GM21717 (cell line): ENCODE measurements around the gene RIMBP2.

Experiments used
- ATAC-seq: cut with Tn5 transposase; IDR thresholded peaks from one replicate; pipeline ENCODE4 v1.9.1; 2021; ENCODE audit warnings: mild to moderate bottlenecking, moderate library complexity; ENCODE audit not compliant: unreplicated experiment

Gene RIMBP2

DNA sequence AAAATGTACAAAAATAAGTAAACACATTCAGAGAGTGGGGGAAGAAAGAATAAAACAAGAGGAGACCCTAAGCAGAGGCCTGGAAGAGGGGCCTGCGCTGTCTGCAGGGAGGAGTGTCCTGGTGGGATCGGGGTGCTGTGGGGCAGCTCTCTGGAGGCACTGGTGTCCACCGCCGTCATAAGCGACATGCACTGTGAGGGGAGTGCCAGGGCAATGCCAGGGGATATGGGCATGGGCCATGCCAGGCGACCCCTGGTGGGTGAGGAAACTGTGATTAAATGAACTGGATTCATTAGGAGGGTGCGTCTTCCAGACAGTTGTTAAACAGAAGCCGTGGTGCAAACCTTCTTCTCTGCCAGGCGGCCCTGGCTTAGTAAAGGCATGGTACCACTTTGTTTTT is 261.8 kb downstream of the RIMBP2 start:
- no peak for ATAC-seq

GRCh38 chr12:130452546-130452945 is 263.6 kb downstream of the RIMBP2 start:
- ATAC-seq = no peak

DNA sequence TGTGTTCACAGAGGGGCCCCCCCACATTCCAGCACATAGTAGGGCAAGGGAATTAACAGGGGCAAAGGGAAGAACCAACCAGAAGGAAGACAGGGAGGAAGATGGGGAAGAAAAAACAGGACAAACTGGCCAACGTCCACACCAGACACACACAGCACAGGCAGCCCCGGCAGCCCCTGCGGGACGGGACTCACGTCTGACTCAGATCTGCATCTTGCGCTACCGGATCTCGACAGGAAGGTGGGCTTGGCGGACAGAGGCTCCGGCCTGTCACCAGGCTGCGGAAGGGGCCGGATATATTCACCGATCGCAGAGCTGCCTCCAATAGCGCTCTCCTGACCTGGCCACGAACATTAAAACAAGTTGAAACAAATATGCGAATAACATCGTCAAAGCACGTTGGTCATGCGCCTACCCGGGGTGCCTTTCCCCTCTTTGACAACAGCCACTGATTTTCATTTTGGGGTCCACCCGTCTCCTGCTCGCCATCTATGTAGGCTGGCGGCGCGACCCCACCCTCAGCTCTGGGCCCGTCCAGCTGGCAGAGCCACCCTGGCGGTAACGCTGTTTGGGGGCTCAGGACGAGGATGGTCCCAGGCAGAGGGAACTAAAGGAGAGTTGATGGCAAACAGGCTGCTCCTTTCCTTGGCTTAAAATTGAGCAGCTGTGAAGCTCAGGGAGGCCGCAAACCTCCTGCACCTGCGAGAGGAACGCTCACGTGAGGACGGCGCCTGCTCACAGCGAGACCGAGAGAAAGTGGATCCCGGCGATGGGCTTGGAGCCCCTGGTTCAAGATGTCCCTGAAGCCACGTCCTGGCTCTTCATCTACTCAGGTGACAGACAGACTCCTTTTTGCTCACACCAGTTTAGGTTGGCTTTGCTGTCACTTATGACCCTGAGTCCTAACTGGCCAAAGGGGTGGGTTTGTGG is 264.8 kb downstream of the RIMBP2 start:
- ATAC-seq = no peak

DNA sequence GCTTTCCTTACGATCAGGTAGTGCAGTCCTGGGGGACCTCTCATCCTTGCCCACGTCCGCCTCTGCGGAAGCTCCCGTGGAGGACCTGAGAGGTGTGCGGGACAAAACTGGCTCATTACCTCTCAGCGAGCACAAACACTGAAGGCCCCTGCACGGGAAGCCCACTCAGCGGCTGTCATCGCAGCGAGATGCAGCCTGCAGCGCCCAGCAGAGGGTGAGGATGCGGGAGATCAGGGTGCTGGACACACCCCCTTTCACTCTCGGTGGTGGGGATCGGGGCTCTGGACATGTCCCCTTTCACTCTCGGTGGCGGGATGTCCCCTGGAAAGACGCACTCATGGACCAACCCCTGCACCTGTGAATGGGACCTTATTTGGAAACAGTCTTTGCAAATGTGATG is 266.8 kb downstream of the RIMBP2 start:
- no peak for ATAC-seq

DNA sequence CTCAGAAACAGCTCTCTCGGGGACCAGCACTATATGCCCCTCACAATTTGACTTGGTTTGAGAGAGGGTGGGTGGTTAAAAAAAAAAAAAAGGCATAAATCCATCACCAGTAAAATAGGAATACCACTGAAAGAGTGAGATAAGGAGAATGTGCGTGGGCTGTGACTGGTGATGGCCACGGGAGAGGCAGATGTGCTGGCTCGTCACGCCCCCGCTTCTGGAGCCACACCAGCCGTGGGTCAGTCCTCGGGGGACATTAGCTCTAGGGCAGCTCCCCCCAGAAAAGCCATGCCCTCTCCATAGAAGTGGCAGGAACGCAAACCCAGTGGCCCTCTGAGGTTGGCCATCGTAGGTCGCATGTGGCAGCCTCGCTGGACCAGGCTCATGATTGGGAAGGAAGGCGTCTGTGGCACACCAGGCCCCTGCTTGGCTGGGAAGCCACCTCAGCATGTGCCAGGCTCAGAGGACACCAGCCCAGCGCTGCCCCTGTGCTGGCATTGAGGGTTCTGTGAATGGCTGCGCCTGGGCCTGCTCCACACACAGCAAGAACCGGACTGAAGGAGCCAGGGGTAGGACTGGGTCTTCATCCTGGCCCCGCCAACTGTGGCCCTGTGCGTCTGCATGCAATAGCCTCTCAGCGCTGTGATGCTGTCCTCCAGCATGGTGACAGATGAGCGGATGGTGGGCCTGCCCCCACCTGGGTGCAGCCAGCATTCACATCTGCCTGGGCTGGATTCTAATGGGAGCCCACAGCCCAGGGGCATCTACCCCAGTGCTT is 267.9 kb downstream of the RIMBP2 start:
- ATAC-seq = no peak

- ATAC-seq = no peak
Measured at GRCh38 chr12:130447655-130447965, 268.5 kb downstream of the RIMBP2 start.

GRCh38 chr12:130446846-130447654 is 269.0 kb downstream of the RIMBP2 start:
- ATAC-seq = no peak

DNA sequence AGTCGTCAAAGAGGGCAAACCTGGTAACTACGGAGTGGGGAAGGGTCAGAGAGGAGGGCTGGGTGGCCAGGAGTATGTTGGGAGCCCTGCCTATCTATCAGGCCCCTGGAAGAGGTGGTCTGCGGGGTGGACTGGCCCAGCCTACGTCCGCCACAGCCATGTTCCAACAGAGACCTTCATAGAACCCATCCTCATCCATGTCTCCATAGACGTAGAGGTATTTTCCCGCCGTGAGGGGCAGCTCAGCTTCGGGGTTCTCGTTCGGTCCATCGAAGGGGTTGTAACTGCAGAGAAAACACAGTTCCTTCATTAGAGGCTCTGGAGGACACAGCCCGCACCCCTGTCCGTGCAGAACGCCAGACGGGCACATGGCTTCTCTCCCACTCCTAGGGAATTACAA is 271.1 kb downstream of the RIMBP2 start:
- no peak for ATAC-seq

GRCh38 chr12:130444061-130444460 is 272.0 kb downstream of the RIMBP2 start:
- no peak for ATAC-seq

DNA sequence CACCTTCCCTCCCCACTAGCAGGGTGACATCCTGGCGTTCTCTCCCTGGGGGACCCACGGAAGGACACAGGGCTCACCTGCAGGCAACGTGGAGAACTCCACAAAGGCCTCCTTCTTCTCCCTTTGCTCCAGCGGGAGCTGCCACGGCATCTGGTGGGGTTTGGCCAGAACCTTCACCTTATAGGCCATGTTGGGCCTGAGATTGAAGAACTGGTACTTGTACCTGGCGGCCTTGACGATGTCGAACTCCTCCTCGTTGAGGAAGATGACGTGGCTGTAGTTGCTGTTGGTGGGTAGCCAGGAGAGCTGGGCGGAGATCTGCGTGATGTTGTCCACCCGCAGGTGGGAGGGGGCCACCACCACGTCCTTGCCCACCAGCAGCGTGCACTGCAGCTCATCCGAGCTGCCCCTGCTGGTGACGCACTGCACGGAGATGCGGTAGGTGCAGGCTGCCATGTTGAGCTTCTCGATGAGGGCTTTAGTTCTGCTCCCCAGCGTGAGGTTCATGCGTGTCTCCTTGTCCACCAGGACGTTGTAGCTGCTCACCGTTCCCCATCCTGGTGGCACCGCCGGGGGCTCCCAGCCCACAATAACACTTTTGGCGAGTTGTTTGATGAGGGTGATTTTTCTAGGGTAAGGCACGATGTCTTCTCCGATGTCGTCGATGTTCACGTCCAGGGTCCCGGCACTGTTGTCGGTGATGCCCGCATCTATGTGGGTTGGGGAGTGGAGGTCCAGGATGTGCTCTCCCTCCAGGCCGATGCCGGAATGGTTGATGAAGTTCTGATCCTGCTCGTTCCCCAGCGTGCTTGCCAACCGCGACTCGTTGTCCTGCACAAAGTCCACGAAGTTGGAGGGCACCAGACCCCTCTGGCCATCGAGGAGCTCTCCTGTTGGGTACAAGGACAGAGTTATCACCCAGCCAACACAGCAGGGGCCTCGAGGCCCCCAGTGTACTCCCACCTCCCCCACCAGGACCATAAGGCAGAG is 274.0 kb downstream of the RIMBP2 start:
- no peak for ATAC-seq

GRCh38 chr12:130440411-130441080 is 275.6 kb downstream of the RIMBP2 start:
- ATAC-seq = no peak

- ATAC-seq = no peak
Measured at GRCh38 chr12:130439250-130439649, 276.8 kb downstream of the RIMBP2 start.

GRCh38 chr12:130438711-130439110 is 277.4 kb downstream of the RIMBP2 start:
- ATAC-seq = no peak

DNA sequence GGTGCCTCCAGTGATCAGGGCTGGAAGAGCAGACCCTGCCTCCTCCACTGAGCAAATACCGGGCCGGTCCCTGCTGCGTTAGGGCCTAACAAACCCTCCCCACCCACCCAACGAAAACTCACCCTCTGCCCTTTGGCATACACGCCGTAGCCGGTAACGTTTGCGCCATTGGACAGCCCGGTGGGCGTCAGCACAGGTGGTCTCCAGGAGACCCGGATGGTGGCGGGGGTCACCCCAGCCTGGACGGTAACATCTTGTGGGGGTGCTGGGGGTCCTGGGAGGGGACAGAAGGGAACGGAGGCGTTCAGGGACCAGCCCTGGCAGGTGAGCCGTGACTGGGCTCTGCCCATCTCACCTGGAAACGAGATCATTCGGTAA is 277.9 kb downstream of the RIMBP2 start:
- ATAC-seq = no peak

DNA sequence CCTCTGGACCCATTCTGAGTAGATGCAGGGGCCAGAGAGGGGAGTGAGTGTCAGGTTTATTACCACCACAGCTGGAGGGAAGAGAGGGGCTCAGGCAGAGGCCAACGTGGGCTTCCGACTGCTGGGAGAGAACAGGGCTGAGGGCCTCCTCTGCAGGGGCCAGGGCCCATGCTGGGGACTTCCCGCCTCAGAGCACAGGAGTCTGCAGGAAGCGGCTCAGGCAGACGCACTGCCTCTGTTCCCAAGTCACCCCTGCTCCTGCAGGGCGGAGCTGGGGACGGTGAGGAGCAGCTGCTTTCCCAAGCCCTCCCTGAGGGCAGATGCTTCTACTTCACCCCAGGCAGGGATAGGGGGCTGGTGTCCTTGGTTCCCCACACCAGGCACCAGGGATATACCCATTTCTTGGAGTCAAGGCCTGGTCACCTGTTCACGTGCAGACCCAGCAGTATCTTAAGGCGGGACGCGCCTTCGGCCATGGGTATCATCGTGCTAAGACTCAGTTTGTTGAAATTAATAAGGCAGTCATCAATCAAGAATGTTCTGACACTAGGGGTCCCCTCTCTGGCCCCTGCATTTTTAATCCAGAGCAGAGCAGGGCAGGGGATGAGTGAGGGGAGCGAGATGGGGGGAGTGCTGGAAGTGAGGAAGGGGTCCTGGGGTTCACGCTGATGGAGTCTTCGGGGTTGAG is 278.4 kb downstream of the RIMBP2 start:
- no peak for ATAC-seq

DNA sequence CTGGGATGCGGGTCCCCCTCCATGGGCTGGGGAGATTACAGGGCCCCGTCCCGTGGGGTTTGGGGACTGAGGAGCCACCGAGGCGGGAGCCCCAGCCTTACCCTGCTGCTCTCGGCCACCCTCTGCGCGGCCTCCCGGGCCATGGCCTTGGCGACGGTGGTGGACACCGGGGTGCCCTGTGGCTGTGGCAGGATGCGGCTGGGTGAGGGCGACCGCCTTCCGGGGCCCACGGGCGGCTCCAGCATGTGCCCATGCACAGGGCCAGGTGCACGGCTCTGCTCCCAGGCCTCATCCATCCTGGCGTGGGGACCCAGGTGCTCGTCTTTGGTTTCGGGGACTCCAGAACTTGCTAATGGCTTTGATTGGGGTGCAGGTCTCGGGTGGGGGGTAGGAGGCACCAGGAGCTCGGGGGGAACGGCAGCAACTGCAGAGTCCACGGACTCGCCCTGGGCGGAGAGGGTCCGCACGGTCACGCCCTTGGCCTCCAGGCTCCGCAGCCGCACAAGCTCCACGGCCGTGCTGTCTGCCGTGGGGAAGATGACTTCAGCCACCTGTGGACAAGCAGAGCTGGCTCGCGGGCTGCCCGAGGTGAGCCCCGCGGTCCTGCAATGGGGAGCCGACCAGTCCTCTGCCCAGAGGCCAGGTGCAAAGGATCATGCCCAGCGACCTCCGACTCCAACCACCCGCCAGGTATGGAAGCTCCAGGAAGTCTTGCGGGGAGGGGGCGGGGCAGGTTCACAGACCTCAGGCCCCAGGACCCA is 279.2 kb downstream of the RIMBP2 start:
- ATAC-seq = no peak

DNA sequence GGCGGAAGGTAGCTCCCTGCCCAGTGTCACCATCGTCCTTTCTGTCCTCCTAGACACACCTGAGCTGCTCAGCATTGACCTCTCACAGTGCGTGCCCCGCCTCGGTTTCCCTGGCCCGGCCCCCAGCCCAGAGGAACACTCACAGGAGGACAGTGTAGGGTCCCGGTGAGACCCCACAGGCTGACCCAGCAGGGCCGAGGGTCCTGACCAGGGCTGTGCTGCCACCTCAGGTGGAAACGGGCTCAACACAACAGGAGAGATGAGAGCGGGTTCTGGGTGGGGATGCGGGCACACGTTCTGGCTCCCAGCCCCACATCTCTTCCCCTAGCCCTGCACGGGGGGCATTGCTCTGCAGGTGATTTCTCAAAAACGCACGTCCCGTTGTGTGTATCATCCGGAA is 280.3 kb downstream of the RIMBP2 start:
- no peak for ATAC-seq

- no peak for ATAC-seq
Measured at GRCh38 chr12:130435331-130435730, 280.8 kb downstream of the RIMBP2 start.
